Measurements from ENCODE around the gene TMEM203.

DNA sequence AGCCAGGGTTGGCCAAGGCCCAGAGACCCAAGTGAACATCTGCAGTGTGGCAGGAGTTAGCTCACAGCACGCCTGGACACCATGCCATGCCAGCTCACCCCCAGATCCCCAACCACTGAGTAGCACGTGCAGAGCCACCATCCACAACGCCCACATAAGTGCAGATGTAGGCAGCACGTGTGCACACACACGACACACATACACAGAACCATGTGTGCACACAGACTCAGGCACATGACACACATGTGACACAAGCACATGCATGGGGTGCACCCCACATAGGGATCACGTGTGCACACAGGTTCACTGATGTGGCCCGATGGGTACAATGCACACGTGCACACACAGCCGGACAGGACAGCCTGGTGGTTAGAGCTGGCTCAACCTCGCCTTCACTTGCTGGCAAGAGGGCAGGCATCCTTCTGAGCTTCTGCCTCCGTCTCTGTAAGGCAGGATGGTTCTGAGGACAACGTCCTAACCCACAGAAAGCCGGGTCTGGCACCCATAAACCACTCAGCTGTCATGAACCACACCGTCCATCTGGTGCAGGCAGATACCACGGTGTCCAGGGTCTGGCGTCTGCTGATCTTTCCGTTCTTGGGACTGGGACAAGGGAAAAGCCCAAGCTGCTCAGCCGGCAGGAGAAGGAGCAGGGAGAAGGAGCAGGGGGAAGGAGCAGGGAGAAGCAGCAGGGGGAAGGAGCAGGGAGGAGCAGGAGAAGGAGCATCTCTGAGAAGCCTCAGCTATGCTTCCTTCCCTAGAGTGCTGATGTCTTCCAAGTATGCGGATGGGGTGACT lies 47.6 kb downstream of the TMEM203 start:
- TF ChIP-seq, protein P1, sequence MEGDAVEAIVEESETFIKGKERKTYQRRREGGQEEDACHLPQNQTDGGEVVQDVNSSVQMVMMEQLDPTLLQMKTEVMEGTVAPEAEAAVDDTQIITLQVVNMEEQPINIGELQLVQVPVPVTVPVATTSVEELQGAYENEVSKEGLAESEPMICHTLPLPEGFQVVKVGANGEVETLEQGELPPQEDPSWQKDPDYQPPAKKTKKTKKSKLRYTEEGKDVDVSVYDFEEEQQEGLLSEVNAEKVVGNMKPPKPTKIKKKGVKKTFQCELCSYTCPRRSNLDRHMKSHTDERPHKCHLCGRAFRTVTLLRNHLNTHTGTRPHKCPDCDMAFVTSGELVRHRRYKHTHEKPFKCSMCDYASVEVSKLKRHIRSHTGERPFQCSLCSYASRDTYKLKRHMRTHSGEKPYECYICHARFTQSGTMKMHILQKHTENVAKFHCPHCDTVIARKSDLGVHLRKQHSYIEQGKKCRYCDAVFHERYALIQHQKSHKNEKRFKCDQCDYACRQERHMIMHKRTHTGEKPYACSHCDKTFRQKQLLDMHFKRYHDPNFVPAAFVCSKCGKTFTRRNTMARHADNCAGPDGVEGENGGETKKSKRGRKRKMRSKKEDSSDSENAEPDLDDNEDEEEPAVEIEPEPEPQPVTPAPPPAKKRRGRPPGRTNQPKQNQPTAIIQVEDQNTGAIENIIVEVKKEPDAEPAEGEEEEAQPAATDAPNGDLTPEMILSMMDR (IDR thresholded peaks at IDR 0.05), result no peak
- TF ChIP-seq POLR2AphosphoS5 (IDR thresholded peaks at IDR 0.05) (no peak), POLR2A (IDR thresholded peaks at IDR 0.05; ENCODE audit: low read depth) (no peak), EP300 (IDR thresholded peaks at IDR 0.05) (no peak)

Data from esophagus muscularis mucosa (tissue), 4 donors.